Caco-2 (cell line): Measurements from ENCODE around the gene SGSM1. TPM values are rescaled to one million over a fixed set of nuclear protein-coding genes. Genes with fewer than 3 reads are reported as not detected.
"Not testable (repeated sequence)": the region's sequence is repeated elsewhere in the genome, so short reads cannot be mapped to it uniquely, and the experiment has no call there.

ENCODE experiments used
- BruUV-seq: library from RNA; stranded (reverse); fragments of 400-500 nt; replicated peaks from 2 replicates; lab custom pipeline; 2021; lab: Mats Ljungman, UMichigan
- CTCF ChIA-PET: fragments of 300-600 bp; sonication (Branson Sonifier 250); formaldehyde crosslinking; loops from one replicate; lab custom pipeline; 2022; ENCODE audit warnings: antibody characterized with exemption; lab: Charles Lee
- POLR2A ChIA-PET: fragments of 300-600 bp; sonication (Branson Sonifier 250); formaldehyde crosslinking; loops from one replicate; lab custom pipeline; 2022; ENCODE audit warnings: antibody characterized with exemption; lab: Charles Lee
- DNase-seq, 2 experiments: peaks; one replicate each; pipeline versions ENCODE4 v3.0.0 to v3.0.0-alpha.2; 2020 to 2022
- H3K27me3 ChIP-seq: replicated peaks from 2 replicates; pipeline ENCODE4 v1.6.0; 2011; ENCODE audit warnings: low read length; ENCODE audit not compliant: control insufficient read depth, insufficient read depth
- H3K36me3 ChIP-seq: 2 replicates; pipeline ENCODE4 v1.5.1; 2011; ENCODE audit warnings: low read length; ENCODE audit not compliant: control insufficient read depth, insufficient read depth
- H3K4me1 ChIP-seq: fragments of 250-450 bp; sonication (Bioruptor Pico); 2 replicates; pipeline ENCODE4 v1.5.1; 2020; ENCODE audit warnings: mild to moderate bottlenecking
- H3K4me3 ChIP-seq: 2 replicates; pipeline ENCODE4 v1.5.1; 2011; ENCODE audit warnings: low read depth, mild to moderate bottlenecking, control low read depth, low read length
- H3K9me3 ChIP-seq: fragments of 250-450 bp; sonication (Bioruptor Pico); 2 replicates; pipeline ENCODE4 v1.5.1; 2020; ENCODE audit warnings: mild to moderate bottlenecking, moderate library complexity
- H3K27ac Mint-ChIP-seq: one replicate; pipeline ENCODE4 v1.8.0; 2022; ENCODE audit warnings: mixed read lengths; ENCODE audit not compliant: unreplicated experiment
- H3K27me3 Mint-ChIP-seq: one replicate; pipeline ENCODE4 v1.8.0; 2022; ENCODE audit warnings: mixed read lengths; ENCODE audit not compliant: insufficient read depth, unreplicated experiment
- H3K36me3 Mint-ChIP-seq: one replicate; pipeline ENCODE4 v1.8.0; 2022; ENCODE audit warnings: mild to moderate bottlenecking, mixed read lengths; ENCODE audit not compliant: insufficient read depth, unreplicated experiment
- H3K4me1 Mint-ChIP-seq: one replicate; pipeline ENCODE4 v1.8.0; 2022; ENCODE audit warnings: low read depth, mixed read lengths; ENCODE audit not compliant: unreplicated experiment
- H3K4me3 Mint-ChIP-seq: one replicate; pipeline ENCODE4 v1.8.0; 2022; ENCODE audit warnings: mild to moderate bottlenecking, moderate library complexity, mixed read lengths; ENCODE audit not compliant: unreplicated experiment
- H3K9me3 Mint-ChIP-seq: one replicate; pipeline ENCODE4 v1.8.0; 2022; ENCODE audit warnings: mixed read lengths; ENCODE audit not compliant: unreplicated experiment
- intact Hi-C: fragments of 100-400 bp; cut with micrococcal nuclease; formaldehyde crosslinking; loops from one replicate; pipeline ENCODE4 v1.10.0; 2022; ENCODE audit not compliant: unreplicated experiment
- total RNA-seq: library from RNA; stranded (reverse); gene quantifications from 2 replicates; pipeline ENCODE4 v1.2.3, GENCODE V29; 2022
- TF ChIP-seq, protein P1 (sequence below), 2 experiments: fragments of 200-600 bp in 1 of 2; IDR thresholded peaks; 1 replicate in 1 of 2; 2 replicates in 1 of 2; pipeline versions ENCODE4 v1.5.1 to v1.8.0; 2011 to 2022; ENCODE audit warnings: antibody characterized with exemption in 1 of 2, control low read depth in 1 of 2, inconsistent platforms in 1 of 2, low read depth in 1 of 2, low read length in 1 of 2, mild to moderate bottlenecking in 1 of 2, moderate library complexity in 1 of 2; ENCODE audit not compliant: insufficient read depth in 1 of 2, severe bottlenecking in 1 of 2, unreplicated experiment in 1 of 2

The SGSM1 gene
- total RNA-seq, 1 experiment from 2014 or later = 6.1 TPM

DNA sequence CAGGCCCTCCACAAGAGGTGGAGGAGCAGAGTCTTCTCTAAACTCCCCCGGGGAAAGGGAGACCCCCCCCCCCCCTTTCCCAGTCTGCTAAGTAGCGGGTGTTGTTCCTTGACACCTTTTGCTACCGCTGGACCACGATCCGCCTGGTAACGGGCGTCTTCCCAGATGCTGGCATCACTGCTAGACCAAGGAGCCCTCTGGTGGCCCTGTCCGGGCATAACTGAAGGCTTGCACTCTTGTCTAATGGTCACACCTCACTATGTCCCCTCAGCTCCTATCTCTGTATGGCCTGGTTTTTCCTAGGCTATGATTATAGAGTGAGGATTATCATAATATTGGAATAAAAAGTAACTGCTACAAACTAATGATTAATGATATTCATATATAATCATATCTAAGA is 31.5 kb downstream of the SGSM1 start:
- H3K4me1 ChIP-seq, intact Hi-C loops, H3K9me3 ChIP-seq, BruUV-seq, H3K9me3 Mint-ChIP-seq, H3K4me3 ChIP-seq, H3K27ac Mint-ChIP-seq, H3K36me3 Mint-ChIP-seq, H3K4me3 Mint-ChIP-seq, POLR2A ChIA-PET, H3K27me3 Mint-ChIP-seq, H3K27me3 ChIP-seq, H3K36me3 ChIP-seq: not testable (repeated sequence)
- peak in 1 of 2 experiments; percentile 28 for DNase-seq
- CTCF ChIA-PET = interaction anchor here (1.4 kb wide), 1 partner anchor 69 kb away, joined by 3 read pairs; no protein-coding TSS in a partner anchor
- TF ChIP-seq, protein P1, sequence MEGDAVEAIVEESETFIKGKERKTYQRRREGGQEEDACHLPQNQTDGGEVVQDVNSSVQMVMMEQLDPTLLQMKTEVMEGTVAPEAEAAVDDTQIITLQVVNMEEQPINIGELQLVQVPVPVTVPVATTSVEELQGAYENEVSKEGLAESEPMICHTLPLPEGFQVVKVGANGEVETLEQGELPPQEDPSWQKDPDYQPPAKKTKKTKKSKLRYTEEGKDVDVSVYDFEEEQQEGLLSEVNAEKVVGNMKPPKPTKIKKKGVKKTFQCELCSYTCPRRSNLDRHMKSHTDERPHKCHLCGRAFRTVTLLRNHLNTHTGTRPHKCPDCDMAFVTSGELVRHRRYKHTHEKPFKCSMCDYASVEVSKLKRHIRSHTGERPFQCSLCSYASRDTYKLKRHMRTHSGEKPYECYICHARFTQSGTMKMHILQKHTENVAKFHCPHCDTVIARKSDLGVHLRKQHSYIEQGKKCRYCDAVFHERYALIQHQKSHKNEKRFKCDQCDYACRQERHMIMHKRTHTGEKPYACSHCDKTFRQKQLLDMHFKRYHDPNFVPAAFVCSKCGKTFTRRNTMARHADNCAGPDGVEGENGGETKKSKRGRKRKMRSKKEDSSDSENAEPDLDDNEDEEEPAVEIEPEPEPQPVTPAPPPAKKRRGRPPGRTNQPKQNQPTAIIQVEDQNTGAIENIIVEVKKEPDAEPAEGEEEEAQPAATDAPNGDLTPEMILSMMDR (IDR thresholded peaks at IDR 0.05; ENCODE audit: insufficient read depth in 1 of 2, low read depth in 1 of 2, low read length in 1 of 2, severe bottlenecking in 1 of 2, unreplicated experiment in 1 of 2) = peak in 1 of 2 experiments; percentile 13
- H3K4me1 Mint-ChIP-seq = peaks cover 12% of the 10 kb centered on the region

DNA sequence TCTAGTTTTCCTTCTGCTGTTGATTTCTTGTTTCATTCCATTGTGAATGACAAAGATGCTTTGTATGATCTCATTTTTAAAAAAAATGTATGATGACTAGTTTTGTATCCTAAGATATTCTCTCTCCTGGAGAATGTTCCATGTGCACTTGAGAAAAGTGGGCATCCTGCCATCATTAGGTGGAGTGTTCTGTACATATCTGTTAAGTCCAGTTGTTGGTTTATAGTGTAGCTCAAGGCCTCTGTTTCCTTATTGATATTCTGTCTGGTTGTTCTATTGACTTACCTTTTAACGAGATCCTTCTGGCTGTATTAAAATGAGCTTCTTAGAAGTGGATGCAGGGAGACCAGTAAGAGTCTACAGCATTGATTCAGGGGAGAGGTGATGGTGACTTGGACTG is 35.2 kb downstream of the SGSM1 start:
- Mint-ChIP-seq H3K4me3 (no peak overlapping the region), H3K4me1 (no peaks in the 10 kb centered on the region), H3K27me3 (no peaks in the 10 kb centered on the region), H3K36me3 (peaks cover 5% of the 10 kb centered on the region), H3K9me3 (no peaks in the 10 kb centered on the region), H3K27ac (no peak overlapping the region)
- CTCF ChIA-PET = no interaction called here
- Histone ChIP-seq H3K4me1 (no peaks in the 10 kb centered on the region), H3K4me3 (no peak overlapping the region), H3K9me3 (no peaks in the 10 kb centered on the region), H3K27me3 (no peaks in the 10 kb centered on the region), H3K36me3 (no peaks in the 10 kb centered on the region)
- BruUV-seq = no TSS peak
- intact Hi-C loops = no loop called here
- no peak for DNase-seq
- TF ChIP-seq, protein P1 (IDR thresholded peaks at IDR 0.05; ENCODE audit: insufficient read depth in 1 of 2, low read depth in 1 of 2, low read length in 1 of 2, severe bottlenecking in 1 of 2, unreplicated experiment in 1 of 2) = no peak
- POLR2A ChIA-PET = no interaction called here

DNA sequence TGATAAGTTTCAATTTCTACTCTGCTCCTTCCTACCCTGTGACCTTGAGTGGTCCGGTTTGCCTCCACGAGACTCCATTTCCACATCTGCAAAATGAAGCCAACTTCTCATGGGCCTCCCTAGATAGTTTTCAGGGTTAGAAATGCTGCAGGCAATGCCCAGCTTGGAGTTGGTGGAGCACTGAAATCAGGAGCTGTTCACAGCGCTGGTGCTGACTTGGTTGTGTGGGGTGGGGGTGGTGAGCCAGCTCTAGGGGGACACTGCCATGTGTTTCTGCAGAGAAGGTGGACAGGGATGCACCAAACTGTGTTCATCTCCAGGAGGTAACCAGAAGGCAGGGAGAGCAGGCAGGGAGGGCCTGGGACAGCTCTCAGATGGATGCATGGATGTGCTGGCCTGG is 37.0 kb downstream of the SGSM1 start:
- TF ChIP-seq, protein P1 (IDR thresholded peaks at IDR 0.05; ENCODE audit: insufficient read depth in 1 of 2, low read depth in 1 of 2, low read length in 1 of 2, severe bottlenecking in 1 of 2, unreplicated experiment in 1 of 2) = no peak
- no TSS peak for BruUV-seq
- H3K36me3 Mint-ChIP-seq = peaks cover 5% of the 10 kb centered on the region
- Histone ChIP-seq H3K36me3 (no peaks in the 10 kb centered on the region), H3K9me3 (no peaks in the 10 kb centered on the region), H3K27me3 (no peaks in the 10 kb centered on the region), H3K4me1 (no peaks in the 10 kb centered on the region), H3K4me3 (no peak overlapping the region)
- H3K27me3 Mint-ChIP-seq = no peaks in the 10 kb centered on the region
- no peak overlapping the region for H3K27ac Mint-ChIP-seq
- intact Hi-C loops = no loop called here
- CTCF ChIA-PET = interaction anchor here (0.8 kb wide), 1 partner anchor 71 kb away, joined by 3 read pairs; no protein-coding TSS in a partner anchor
- H3K4me3 Mint-ChIP-seq = no peak overlapping the region
- H3K9me3 Mint-ChIP-seq = no peaks in the 10 kb centered on the region
- no peak for DNase-seq
- H3K4me1 Mint-ChIP-seq = no peaks in the 10 kb centered on the region
- POLR2A ChIA-PET = no interaction called here
